ENCODE measurements around the gene GYPC. TPM values are rescaled to one million over a fixed set of nuclear protein-coding genes. Genes with fewer than 3 reads are reported as not detected.

GYPC gene
- total RNA-seq, 1 donor, result 161 TPM

GRCh38 chr2:126649101-126649500, 6.9 kb upstream of the GYPC start:
- no peak for TF ChIP-seq CTCF (IDR thresholded peaks at IDR 0.05; ENCODE audit: insufficient read depth, low read depth, low read length)
- no peak for DNase-seq (ENCODE audit: low read depth)
- H3K4me3 ChIP-seq (ENCODE audit: low read depth, low read length), result no peak overlapping the region

GRCh38 chr2:126650994-126651393, 5.0 kb upstream of the GYPC start:
- no peak for TF ChIP-seq CTCF (IDR thresholded peaks at IDR 0.05; ENCODE audit: insufficient read depth, low read depth, low read length)
- no peak for DNase-seq (ENCODE audit: low read depth)
- no peak overlapping the region for H3K4me3 ChIP-seq (ENCODE audit: low read depth, low read length)

- no peak for TF ChIP-seq CTCF (IDR thresholded peaks at IDR 0.05; ENCODE audit: insufficient read depth, low read depth, low read length)
- H3K4me3 ChIP-seq (ENCODE audit: low read depth, low read length), result no peak overlapping the region
- DNase-seq (ENCODE audit: low read depth), result no peak
These were observed 3.6 kb upstream of the GYPC start for GRCh38 chr2:126652323-126652891.

DNA sequence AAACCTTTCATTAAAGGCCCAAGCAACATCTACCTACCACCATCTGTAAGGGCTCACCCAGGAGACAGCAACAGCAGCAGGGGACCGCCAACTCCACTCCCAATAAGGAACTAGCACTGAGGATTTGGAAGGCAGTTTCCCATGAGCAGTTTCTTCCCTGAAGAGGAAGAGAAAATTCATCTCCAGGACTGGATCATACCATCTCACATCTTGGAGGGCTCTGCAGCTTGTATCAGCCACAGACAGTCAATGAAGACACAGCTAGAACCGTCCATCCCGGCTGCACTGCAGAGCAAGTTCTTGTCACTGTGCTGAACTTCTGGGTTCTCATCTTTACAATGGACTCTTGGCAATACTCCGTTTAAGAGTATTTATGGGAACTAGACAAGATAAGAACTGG, 2.8 kb upstream of the GYPC start:
- no peak overlapping the region for H3K4me3 ChIP-seq (ENCODE audit: low read depth, low read length)
- no peak for TF ChIP-seq CTCF (IDR thresholded peaks at IDR 0.05; ENCODE audit: insufficient read depth, low read depth, low read length)
- DNase-seq (ENCODE audit: low read depth), result no peak

DNA sequence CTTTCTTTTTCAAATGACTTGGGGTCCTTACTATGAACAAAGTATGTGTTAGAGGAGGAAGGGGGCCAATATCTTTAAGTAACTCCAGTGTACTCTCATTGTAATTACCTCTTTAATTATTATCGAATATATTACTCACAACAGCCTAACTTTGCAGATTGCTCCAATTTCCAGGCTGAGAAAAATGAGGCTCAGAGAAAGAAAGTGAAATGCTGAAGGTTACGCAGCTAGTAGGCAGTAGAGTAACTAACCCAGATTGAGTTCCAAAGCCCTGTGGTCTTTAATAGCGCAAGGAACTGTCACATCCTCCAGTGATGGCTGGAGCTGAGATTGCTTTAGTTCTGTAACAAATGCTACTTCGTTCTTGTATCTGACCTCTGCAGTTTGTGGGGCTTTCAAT, 2.2 kb upstream of the GYPC start:
- no peak for DNase-seq (ENCODE audit: low read depth)
- TF ChIP-seq CTCF (IDR thresholded peaks at IDR 0.05; ENCODE audit: insufficient read depth, low read depth, low read length), result no peak
- H3K4me3 ChIP-seq (ENCODE audit: low read depth, low read length), result no peak overlapping the region

DNA sequence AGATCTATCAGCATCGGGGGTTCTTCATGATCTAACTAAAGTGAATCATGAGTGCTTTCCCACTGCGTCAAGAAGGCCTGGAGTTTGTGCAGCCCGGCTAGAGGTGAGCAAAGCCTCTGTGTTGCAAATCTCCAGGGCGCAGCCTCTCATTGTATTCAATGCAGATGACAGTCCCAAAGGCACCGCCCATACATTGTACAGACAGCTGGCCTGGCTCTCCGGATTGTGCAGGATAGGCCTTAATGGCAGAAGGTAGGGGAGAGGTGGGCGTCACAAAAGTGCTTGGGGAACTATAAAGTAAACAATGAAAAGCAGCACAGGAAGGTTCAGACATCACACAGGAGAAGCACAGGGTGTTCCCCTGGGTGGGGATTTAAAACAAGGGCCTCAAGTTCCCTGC, 907 bp upstream of the GYPC start:
- peak overlapping the region; percentile 73 for H3K4me3 ChIP-seq (ENCODE audit: low read depth, low read length)
- DNase-seq (ENCODE audit: low read depth), result no peak
- TF ChIP-seq CTCF (IDR thresholded peaks at IDR 0.05; ENCODE audit: insufficient read depth, low read depth, low read length), result no peak

All from fibroblast of villous mesenchyme (primary cell).